Skin of body (tissue), 2 donors: Measurements from ENCODE around the gene MBP. TPM values are rescaled to one million over a fixed set of nuclear protein-coding genes. Genes with fewer than 3 reads are reported as not detected.

Source experiments
- DNase-seq: peaks from one replicate; lab custom pipeline; 2025; lab: John Stamatoyannopoulos, UW
- total RNA-seq: library from RNA; depleted of rRNA; stranded (reverse); fragments of >200 nt; gene quantifications from one replicate; pipeline ENCODE4 v1.2.3, GENCODE V29; 2014

MBP gene
- total RNA-seq, 1 donor from 2014 or later: 25.1 TPM

- peak; percentile 64 for DNase-seq
Observed at GRCh38 chr18:77101410-77102258, 30.9 kb downstream of the MBP start.

- DNase-seq: no peak
Observed at GRCh38 chr18:77100751-77101355, 31.7 kb downstream of the MBP start.

GRCh38 chr18:77099485-77100370 is 32.9 kb downstream of the MBP start:
- DNase-seq: no peak

GRCh38 chr18:77098538-77099174 is 33.9 kb downstream of the MBP start:
- DNase-seq: no peak

- DNase-seq: no peak
Observed at GRCh38 chr18:77098029-77098428, 34.6 kb downstream of the MBP start.

- no peak for DNase-seq
Observed at GRCh38 chr18:77096936-77097886, 35.4 kb downstream of the MBP start.

- no peak for DNase-seq
Observed at GRCh38 chr18:77095391-77096371, 36.9 kb downstream of the MBP start.

GRCh38 chr18:77093586-77093985 is 39.0 kb downstream of the MBP start:
- DNase-seq: no peak

GRCh38 chr18:77093067-77093430 is 39.5 kb downstream of the MBP start:
- DNase-seq: no peak

- DNase-seq: no peak
Observed at GRCh38 chr18:77092104-77093066, 40.2 kb downstream of the MBP start.

GRCh38 chr18:77091366-77091765 is 41.2 kb downstream of the MBP start:
- no peak for DNase-seq

- no peak for DNase-seq
Observed at GRCh38 chr18:77090546-77091174, 41.9 kb downstream of the MBP start.

GRCh38 chr18:77089723-77090285 is 42.8 kb downstream of the MBP start:
- no peak for DNase-seq

- no peak for DNase-seq
Observed at GRCh38 chr18:77088963-77089722, 43.4 kb downstream of the MBP start.

GRCh38 chr18:77087393-77088141 is 45.0 kb downstream of the MBP start:
- peak; percentile 52 for DNase-seq
